ENCODE measurements around the gene TRPC4AP.

- TF ChIP-seq, protein P1, sequence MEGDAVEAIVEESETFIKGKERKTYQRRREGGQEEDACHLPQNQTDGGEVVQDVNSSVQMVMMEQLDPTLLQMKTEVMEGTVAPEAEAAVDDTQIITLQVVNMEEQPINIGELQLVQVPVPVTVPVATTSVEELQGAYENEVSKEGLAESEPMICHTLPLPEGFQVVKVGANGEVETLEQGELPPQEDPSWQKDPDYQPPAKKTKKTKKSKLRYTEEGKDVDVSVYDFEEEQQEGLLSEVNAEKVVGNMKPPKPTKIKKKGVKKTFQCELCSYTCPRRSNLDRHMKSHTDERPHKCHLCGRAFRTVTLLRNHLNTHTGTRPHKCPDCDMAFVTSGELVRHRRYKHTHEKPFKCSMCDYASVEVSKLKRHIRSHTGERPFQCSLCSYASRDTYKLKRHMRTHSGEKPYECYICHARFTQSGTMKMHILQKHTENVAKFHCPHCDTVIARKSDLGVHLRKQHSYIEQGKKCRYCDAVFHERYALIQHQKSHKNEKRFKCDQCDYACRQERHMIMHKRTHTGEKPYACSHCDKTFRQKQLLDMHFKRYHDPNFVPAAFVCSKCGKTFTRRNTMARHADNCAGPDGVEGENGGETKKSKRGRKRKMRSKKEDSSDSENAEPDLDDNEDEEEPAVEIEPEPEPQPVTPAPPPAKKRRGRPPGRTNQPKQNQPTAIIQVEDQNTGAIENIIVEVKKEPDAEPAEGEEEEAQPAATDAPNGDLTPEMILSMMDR (IDR thresholded peaks at IDR 0.05) = no peak
- TF ChIP-seq POLR2A (IDR thresholded peaks at IDR 0.05) (no peak), EP300 (IDR thresholded peaks at IDR 0.05) (no peak)
These were observed 30.3 kb upstream of the TRPC4AP start for GRCh38 chr20:35122756-35123405.

Measured in suprapubic skin (tissue), 3 donors.